GM18858 (cell line): Measurements from ENCODE around the gene RPL23.

ENCODE experiments used
- ATAC-seq: cut with Tn5 transposase; IDR thresholded peaks from one replicate; pipeline ENCODE4 v1.9.1; 2021; ENCODE audit not compliant: unreplicated experiment

The RPL23 gene

GRCh38 chr17:38885044-38885727 lies 31.7 kb upstream of the RPL23 start:
- ATAC-seq = no peak

GRCh38 chr17:38883592-38884526 lies 30.3 kb upstream of the RPL23 start:
- no peak for ATAC-seq

- ATAC-seq = no peak
Measured at GRCh38 chr17:38882870-38883269, 29.3 kb upstream of the RPL23 start.

- no peak for ATAC-seq
Measured at GRCh38 chr17:38881600-38882191, 28.2 kb upstream of the RPL23 start.

- ATAC-seq = no peak
Measured at GRCh38 chr17:38879878-38880665, 26.6 kb upstream of the RPL23 start.

- ATAC-seq = no peak
Measured at GRCh38 chr17:38877130-38877851, 23.8 kb upstream of the RPL23 start.

- no peak for ATAC-seq
Measured at GRCh38 chr17:38875477-38876075, 22.1 kb upstream of the RPL23 start.

- ATAC-seq = no peak
Measured at GRCh38 chr17:38874505-38875400, 21.2 kb upstream of the RPL23 start.

GRCh38 chr17:38873640-38874380 lies 20.3 kb upstream of the RPL23 start:
- no peak for ATAC-seq

- ATAC-seq = no peak
Measured at GRCh38 chr17:38872671-38873385, 19.3 kb upstream of the RPL23 start.

- no peak for ATAC-seq
Measured at GRCh38 chr17:38872027-38872511, 18.5 kb upstream of the RPL23 start.

- ATAC-seq = no peak
Measured at GRCh38 chr17:38871247-38872015, 17.9 kb upstream of the RPL23 start.

GRCh38 chr17:38870259-38871165 lies 17.0 kb upstream of the RPL23 start:
- no peak for ATAC-seq

- ATAC-seq = peak; percentile 21
Measured at GRCh38 chr17:38869526-38870258, 16.2 kb upstream of the RPL23 start, which contains the start of gene LASP1. TSS of gene LASP1 (plus strand) at chr17:38870058. CDS start at chr17:38870190, 132 bp downstream.
